HG03520 (cell line): Measurements from ENCODE around the gene WDR54.
A peak's percentile ranks its signal among the peaks of the same experiment; 100 is the strongest.

Experiments used
- ATAC-seq: cut with Tn5 transposase; IDR thresholded peaks from one replicate; pipeline ENCODE4 v1.9.1; 2021; ENCODE audit warnings: mild to moderate bottlenecking, moderate library complexity; ENCODE audit not compliant: unreplicated experiment

Gene WDR54

GRCh38 chr2:74421221-74421870 is at the start of gene WDR54, which contains the start of gene C2orf81:
Gene WDR54 (plus strand): TSS chr2:74421730. CDS start chr2:74422154, 424 bp downstream.
Gene C2orf81 (minus strand): TSS chr2:74421619. CDS start chr2:74421560, 59 bp downstream.
- peak; percentile 89 for ATAC-seq

DNA sequence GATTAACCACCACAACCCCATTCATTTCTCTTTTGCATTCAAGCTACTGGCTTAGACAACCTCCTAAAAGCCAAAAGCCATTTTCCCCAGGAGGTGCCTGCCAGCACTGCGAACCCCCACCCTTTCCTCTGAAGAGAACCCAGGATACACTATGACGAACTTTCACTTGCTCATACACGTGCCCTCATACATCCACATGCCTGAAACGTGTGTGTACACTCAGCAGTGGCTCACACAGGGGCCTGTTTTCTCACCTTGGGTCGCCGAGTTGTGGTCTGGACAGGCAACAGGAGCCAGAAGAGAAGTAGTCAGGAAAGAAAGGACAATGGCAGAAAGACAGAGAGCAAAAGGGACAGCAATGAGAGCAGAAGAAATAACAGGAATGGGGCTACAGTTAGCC is 48.9 kb upstream of the WDR54 start:
- no peak for ATAC-seq

GRCh38 chr2:74373221-74373676 is 48.3 kb upstream of the WDR54 start:
- ATAC-seq, result no peak

- ATAC-seq, result no peak
Observed at GRCh38 chr2:74373985-74374384, 47.5 kb upstream of the WDR54 start.

- ATAC-seq, result no peak
Observed at GRCh38 chr2:74374509-74375205, 46.9 kb upstream of the WDR54 start.

- no peak for ATAC-seq
Observed at GRCh38 chr2:74375838-74376237, 45.7 kb upstream of the WDR54 start.

GRCh38 chr2:74378007-74378406 is 43.5 kb upstream of the WDR54 start:
- ATAC-seq, result no peak

- ATAC-seq, result no peak
Observed at GRCh38 chr2:74379851-74380789, 41.4 kb upstream of the WDR54 start, which contains the start of gene DCTN1. Gene DCTN1 (minus strand): TSS chr2:74380311. CDS start chr2:74380037, 274 bp downstream.

DNA sequence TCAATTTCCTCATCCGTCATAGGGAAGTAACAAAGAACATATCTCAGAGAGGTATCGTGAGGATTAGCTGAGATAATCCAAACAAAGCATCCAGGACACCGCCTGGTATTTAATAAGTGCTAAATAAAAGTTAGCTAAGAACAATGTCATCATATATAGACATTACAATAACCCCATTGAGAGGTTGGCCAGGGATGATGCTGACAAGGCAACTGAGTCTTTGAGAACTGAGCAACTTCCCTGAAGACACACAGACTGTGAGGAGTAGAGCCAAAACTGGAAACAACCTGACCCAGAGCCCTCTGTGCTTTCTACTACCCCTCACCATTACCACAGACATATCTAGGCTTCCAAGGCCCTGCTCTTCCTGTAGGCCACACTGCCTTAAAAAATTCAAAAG is 39.8 kb upstream of the WDR54 start:
- ATAC-seq, result no peak

GRCh38 chr2:74383254-74383653 is 38.3 kb upstream of the WDR54 start:
- ATAC-seq, result no peak

DNA sequence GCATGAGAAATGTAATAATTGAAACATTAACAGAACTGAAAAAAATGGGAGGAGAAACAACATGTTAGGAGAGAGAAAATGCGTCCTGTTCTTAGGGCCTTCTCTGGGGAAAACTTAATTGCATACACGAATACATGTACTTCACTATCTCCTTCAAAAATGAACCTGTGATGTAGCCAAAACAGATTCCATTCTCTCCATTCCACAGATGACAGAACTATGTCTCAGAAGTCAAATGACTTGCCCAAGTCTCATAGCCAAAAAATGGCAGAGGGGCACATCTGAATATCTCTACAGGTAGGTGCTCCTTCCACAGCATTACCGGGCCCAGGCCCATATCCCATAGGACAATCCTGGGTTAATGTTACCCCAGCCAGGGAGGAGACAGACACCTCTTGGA is 37.5 kb upstream of the WDR54 start:
- no peak for ATAC-seq

GRCh38 chr2:74385396-74385795 is 36.1 kb upstream of the WDR54 start:
- no peak for ATAC-seq

DNA sequence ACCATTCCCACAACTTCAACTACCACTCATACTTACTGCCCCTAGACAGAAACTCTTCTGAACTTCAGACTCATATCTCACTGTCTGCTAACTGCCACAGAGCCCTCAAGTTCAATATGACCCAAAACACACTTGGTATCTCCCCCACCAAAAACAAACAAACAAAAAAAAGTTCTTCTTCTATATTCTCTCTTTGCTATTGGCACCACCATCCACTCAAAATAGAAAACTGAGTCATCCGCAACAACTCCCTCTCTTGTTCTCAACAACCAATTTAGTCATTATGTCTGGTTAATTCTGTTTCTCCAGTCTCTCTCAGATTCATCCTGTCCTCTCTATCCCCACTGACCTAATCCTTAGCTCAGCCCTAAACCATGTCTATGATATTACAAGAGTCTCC is 34.2 kb upstream of the WDR54 start:
- no peak for ATAC-seq

DNA sequence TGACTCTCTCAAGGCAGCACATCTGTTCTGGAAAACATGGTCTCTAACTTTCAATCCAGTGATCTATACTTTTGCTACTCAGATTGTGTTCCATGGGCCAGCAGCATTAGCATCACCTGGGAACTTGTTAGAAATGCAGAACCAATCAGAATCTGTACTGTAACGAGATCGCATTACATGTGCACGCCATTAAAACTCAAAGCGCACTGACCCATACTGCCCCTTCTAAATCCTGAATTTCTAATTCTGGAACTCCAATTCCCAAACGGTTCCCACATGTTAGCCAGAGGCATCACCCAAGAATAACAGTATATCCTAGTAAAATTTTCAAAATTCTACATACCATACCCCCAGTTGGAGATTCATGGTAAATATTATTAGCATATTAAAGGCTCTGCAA is 30.9 kb upstream of the WDR54 start:
- ATAC-seq, result no peak

- no peak for ATAC-seq
Observed at GRCh38 chr2:74391209-74391579, 30.3 kb upstream of the WDR54 start.

- peak; percentile 64 for ATAC-seq
Observed at GRCh38 chr2:74391580-74392448, 29.7 kb upstream of the WDR54 start.

GRCh38 chr2:74392449-74392743 is 29.1 kb upstream of the WDR54 start:
- no peak for ATAC-seq

GRCh38 chr2:74393525-74393924 is 28.0 kb upstream of the WDR54 start:
- ATAC-seq, result no peak

DNA sequence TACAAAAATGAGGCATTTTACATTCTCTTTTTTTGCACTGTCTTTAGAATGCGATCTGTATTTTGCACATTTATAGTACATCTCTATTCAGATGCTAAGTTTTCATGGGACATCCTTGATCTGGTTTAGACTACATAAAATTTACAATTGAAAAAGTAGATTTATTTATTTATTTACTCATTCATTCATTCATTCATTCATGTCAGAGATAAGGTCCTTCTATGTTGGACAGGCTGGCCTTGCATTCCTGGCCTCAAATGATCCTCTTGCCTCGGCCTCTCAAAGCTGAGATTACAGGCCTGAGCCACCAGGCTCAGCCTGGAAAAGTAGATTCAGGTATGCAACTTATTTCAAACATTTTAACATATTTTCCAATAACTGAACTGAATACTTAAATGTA is 25.4 kb upstream of the WDR54 start:
- no peak for ATAC-seq

DNA sequence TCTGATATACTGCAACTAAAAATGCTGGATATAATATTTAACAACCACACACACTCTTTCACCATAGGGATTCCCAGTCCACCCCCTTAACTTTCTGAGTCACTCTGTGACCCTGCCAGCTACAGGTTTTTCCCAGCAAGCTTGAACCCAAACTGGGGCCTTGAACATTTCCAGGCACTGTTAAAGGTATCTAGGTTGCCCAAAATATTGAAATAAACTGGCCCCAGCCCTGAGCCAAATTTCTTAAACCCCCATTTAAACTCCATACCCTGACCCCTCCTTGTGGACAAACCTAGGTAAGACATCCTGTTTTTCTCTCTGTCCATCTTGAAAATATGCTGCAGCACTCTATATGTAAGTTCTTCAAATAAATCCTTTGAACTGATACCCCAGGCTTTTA is 21.7 kb upstream of the WDR54 start:
- ATAC-seq, result no peak

DNA sequence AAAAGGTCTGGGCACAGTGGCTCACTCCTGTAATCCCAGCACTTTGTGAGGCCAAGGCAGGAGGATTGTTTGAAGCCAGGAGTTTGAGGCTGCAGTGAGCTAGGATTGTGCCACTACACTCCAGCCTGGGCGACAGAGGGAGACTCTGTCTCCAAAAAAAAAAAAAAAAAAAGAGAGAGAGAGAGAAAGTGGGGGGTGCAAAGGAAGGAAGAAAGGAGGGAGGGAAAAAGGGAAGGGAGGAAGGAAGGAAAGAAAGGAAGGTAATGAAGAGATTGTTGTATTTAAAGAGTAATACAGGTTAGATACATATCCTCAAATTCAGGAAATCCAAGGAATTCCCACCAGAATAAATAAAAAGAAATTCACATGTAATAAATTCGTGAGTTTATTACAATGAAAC is 19.6 kb upstream of the WDR54 start:
- no peak for ATAC-seq
